T-helper 2 cell treated with Interferon-gamma antibody and Interleukin-4, amounts not matched to agents 5 μg/mL and 100 μg/mL, for 36 hours (primary cell): ENCODE measurements around the gene TST.
"Not testable (repeated sequence)": the region's sequence is repeated elsewhere in the genome, so short reads cannot be mapped to it uniquely, and the experiment has no call there.

Experiments used
- DNase-seq: peaks from one replicate; pipeline ENCODE4 v3.0.0; 2021; ENCODE audit warnings: low spot score
- H3K27ac Mint-ChIP-seq: one replicate; pipeline ENCODE4 v1.8.0; 2021; ENCODE audit warnings: mild to moderate bottlenecking, mixed read lengths
- H3K27me3 Mint-ChIP-seq: one replicate; pipeline ENCODE4 v1.8.0; 2021; ENCODE audit warnings: low read depth, mixed read lengths
- H3K36me3 Mint-ChIP-seq: one replicate; pipeline ENCODE4 v1.8.0; 2021; ENCODE audit warnings: low read depth, mixed read lengths
- H3K4me1 Mint-ChIP-seq: one replicate; pipeline ENCODE4 v1.8.0; 2021; ENCODE audit warnings: low read depth, mixed read lengths
- H3K4me3 Mint-ChIP-seq: one replicate; pipeline ENCODE4 v1.8.0; 2022; ENCODE audit warnings: mild to moderate bottlenecking, moderate library complexity, mixed read lengths
- H3K9me3 Mint-ChIP-seq: one replicate; pipeline ENCODE4 v1.8.0; 2021; ENCODE audit warnings: mixed read lengths

The TST gene

GRCh38 chr22:37002633-37003032 is 16.6 kb downstream of the TST start:
- DNase-seq: no peak
- no peak overlapping the region for H3K4me3 Mint-ChIP-seq
- H3K9me3 Mint-ChIP-seq: no peaks in the 10 kb centered on the region
- no peak overlapping the region for H3K27ac Mint-ChIP-seq
- no peaks in the 10 kb centered on the region for H3K4me1 Mint-ChIP-seq
- H3K27me3 Mint-ChIP-seq: peaks cover 24% of the 10 kb centered on the region
- no peaks in the 10 kb centered on the region for H3K36me3 Mint-ChIP-seq

GRCh38 chr22:37001826-37002225 is 17.4 kb downstream of the TST start:
- Mint-ChIP-seq H3K9me3 (no peaks in the 10 kb centered on the region), H3K36me3 (no peaks in the 10 kb centered on the region), H3K4me1 (no peaks in the 10 kb centered on the region), H3K4me3 (no peak overlapping the region), H3K27ac (no peak overlapping the region), H3K27me3 (peaks cover 21% of the 10 kb centered on the region)
- no peak for DNase-seq

GRCh38 chr22:37000676-37001534 is 18.3 kb downstream of the TST start:
- no peak for DNase-seq
- Mint-ChIP-seq H3K36me3 (no peaks in the 10 kb centered on the region), H3K4me3 (no peak overlapping the region), H3K27me3 (peaks cover 13% of the 10 kb centered on the region), H3K9me3 (no peaks in the 10 kb centered on the region), H3K27ac (no peak overlapping the region), H3K4me1 (no peaks in the 10 kb centered on the region)

- Mint-ChIP-seq H3K4me3 (no peak overlapping the region), H3K9me3 (no peaks in the 10 kb centered on the region), H3K36me3 (no peaks in the 10 kb centered on the region), H3K27me3 (peaks cover 6% of the 10 kb centered on the region), H3K27ac (no peak overlapping the region), H3K4me1 (no peaks in the 10 kb centered on the region)
- DNase-seq: no peak
These were observed 19.8 kb downstream of the TST start for GRCh38 chr22:36999463-36999862.

- Mint-ChIP-seq H3K27me3 (peaks cover 6% of the 10 kb centered on the region), H3K36me3 (no peaks in the 10 kb centered on the region), H3K9me3 (no peaks in the 10 kb centered on the region), H3K4me1 (no peaks in the 10 kb centered on the region), H3K4me3 (no peak overlapping the region), H3K27ac (no peak overlapping the region)
- DNase-seq: no peak
These were observed 20.5 kb downstream of the TST start for GRCh38 chr22:36998620-36999351.

- Mint-ChIP-seq H3K9me3 (no peaks in the 10 kb centered on the region), H3K27me3 (peaks cover 2% of the 10 kb centered on the region), H3K36me3 (no peaks in the 10 kb centered on the region), H3K4me1 (no peaks in the 10 kb centered on the region), H3K4me3 (no peak overlapping the region), H3K27ac (no peak overlapping the region)
- no peak for DNase-seq
These were observed 21.5 kb downstream of the TST start for GRCh38 chr22:36997746-36998145.

- Mint-ChIP-seq H3K4me1 (no peaks in the 10 kb centered on the region), H3K9me3 (peaks cover 10% of the 10 kb centered on the region), H3K36me3 (no peaks in the 10 kb centered on the region), H3K27ac (no peak overlapping the region), H3K4me3 (no peak overlapping the region), H3K27me3 (peaks cover 15% of the 10 kb centered on the region)
- DNase-seq: no peak
These were observed 28.0 kb downstream of the TST start for GRCh38 chr22:36991206-36991605.

GRCh38 chr22:36990457-36990856 is 28.8 kb downstream of the TST start:
- Mint-ChIP-seq H3K36me3 (no peaks in the 10 kb centered on the region), H3K27me3 (peaks cover 15% of the 10 kb centered on the region), H3K9me3 (peaks cover 17% of the 10 kb centered on the region), H3K4me3 (no peak overlapping the region), H3K27ac (no peak overlapping the region), H3K4me1 (no peaks in the 10 kb centered on the region)
- DNase-seq: no peak

- H3K36me3 Mint-ChIP-seq, DNase-seq, H3K4me3 Mint-ChIP-seq, H3K27ac Mint-ChIP-seq, H3K4me1 Mint-ChIP-seq: not testable (repeated sequence)
- peaks cover 20% of the 10 kb centered on the region for H3K9me3 Mint-ChIP-seq
- peaks cover 16% of the 10 kb centered on the region for H3K27me3 Mint-ChIP-seq
These were observed 30.2 kb downstream of the TST start for GRCh38 chr22:36989012-36989411.

- no peak overlapping the region for H3K27ac Mint-ChIP-seq
- H3K27me3 Mint-ChIP-seq: peaks cover 16% of the 10 kb centered on the region
- no peaks in the 10 kb centered on the region for H3K36me3 Mint-ChIP-seq
- DNase-seq: no peak
- H3K9me3 Mint-ChIP-seq: peaks cover 20% of the 10 kb centered on the region
- no peak overlapping the region for H3K4me3 Mint-ChIP-seq
- no peaks in the 10 kb centered on the region for H3K4me1 Mint-ChIP-seq
These were observed 31.0 kb downstream of the TST start for GRCh38 chr22:36988075-36988832.

GRCh38 chr22:36986242-36986821 is 32.9 kb downstream of the TST start:
- Mint-ChIP-seq H3K9me3 (peaks cover 20% of the 10 kb centered on the region), H3K27me3 (peaks cover 13% of the 10 kb centered on the region), H3K27ac (no peak overlapping the region), H3K4me1 (no peaks in the 10 kb centered on the region), H3K36me3 (no peaks in the 10 kb centered on the region), H3K4me3 (no peak overlapping the region)
- peak; percentile 16 for DNase-seq

- no peak overlapping the region for H3K27ac Mint-ChIP-seq
- no peak overlapping the region for H3K4me3 Mint-ChIP-seq
- peaks cover 20% of the 10 kb centered on the region for H3K9me3 Mint-ChIP-seq
- no peak for DNase-seq
- no peaks in the 10 kb centered on the region for H3K36me3 Mint-ChIP-seq
- H3K27me3 Mint-ChIP-seq: peaks cover 7% of the 10 kb centered on the region
- H3K4me1 Mint-ChIP-seq: no peaks in the 10 kb centered on the region
These were observed 33.9 kb downstream of the TST start for GRCh38 chr22:36985211-36985889.

- no peak for DNase-seq
- H3K36me3 Mint-ChIP-seq: no peaks in the 10 kb centered on the region
- H3K9me3 Mint-ChIP-seq: peaks cover 19% of the 10 kb centered on the region
- no peak overlapping the region for H3K4me3 Mint-ChIP-seq
- peaks cover 3% of the 10 kb centered on the region for H3K27me3 Mint-ChIP-seq
- H3K27ac Mint-ChIP-seq: no peak overlapping the region
- peaks cover 9% of the 10 kb centered on the region for H3K4me1 Mint-ChIP-seq
These were observed 37.1 kb downstream of the TST start for GRCh38 chr22:36982136-36982535.
